DOHH2 (cell line): ENCODE data around the gene SMDT1.
"Not testable (repeated sequence)": the region's sequence is repeated elsewhere in the genome, so short reads cannot be mapped to it uniquely, and the experiment has no call there.

ENCODE experiments used
- CTCF ChIP-seq: fragments of 200-600 bp; sonication (generic); IDR thresholded peaks from one replicate; pipeline ENCODE4 v1.5.1; 2014; ENCODE audit warnings: antibody characterized with exemption, mild to moderate bottlenecking, low read depth, low read length; ENCODE audit not compliant: poor library complexity, severe bottlenecking
- EZH2phosphoT487 ChIP-seq: fragments of 200-600 bp; sonication (generic); IDR thresholded peaks from 2 replicates; pipeline ENCODE4 v1.6.1; 2017; ENCODE audit warnings: borderline replicate concordance, mild to moderate bottlenecking, antibody characterized with exemption, low read length, moderate library complexity, mixed read lengths

- TF ChIP-seq CTCF, EZH2phosphoT487: not testable (repeated sequence)
Measured at GRCh38 chr22:42104332-42104860, 24.9 kb downstream of the SMDT1 start.
